K562 (cell line): ENCODE measurements around the gene SSTR5. TPM values are rescaled to one million over a fixed set of nuclear protein-coding genes. Genes with fewer than 3 reads are reported as not detected.

Source experiments
- ATAC-seq: fragments of 200-7000 bp; cut with Tn5 transposase; 3 replicates; pipeline ENCODE4 v1.9.1; 2020; ENCODE audit warnings: moderate library complexity
- BruUV-seq: library from RNA; stranded (reverse); fragments of 400-500 nt; replicated peaks from 2 replicates; lab custom pipeline; 2021; lab: Mats Ljungman, UMichigan
- CTCF ChIA-PET: fragments of 300-600 bp; formaldehyde crosslinking; extraction: SDS; loops from one replicate; lab custom pipeline; 2021; ENCODE audit warnings: low intra/inter-chr PET ratio; lab: Yijun Ruan, JAX
- POLR2A ChIA-PET: fragments of 300-600, 350-650 bp; sonication (Branson Sonifier 250); formaldehyde crosslinking; extraction: SDS; loops from one replicate; lab custom pipeline; 2021; ENCODE audit warnings: antibody characterized with exemption, inconsistent platforms; lab: Yijun Ruan, JAX
- DNase-seq, 4 experiments: peaks; one replicate each; pipeline versions ENCODE4 v3.0.0 to v3.0.0-alpha.2; 2011 to 2018; ENCODE audit warnings: low spot score in 3 of 4, mixed read lengths in 3 of 4; ENCODE audit errors: extremely low read depth in 1 of 4
- FAIRE-seq: peaks from 2 replicates; lab custom pipeline; 2011; peaks lifted over from hg19 to GRCh38; lab: Jason Lieb, UNC
- H2AFZ ChIP-seq: 2 replicates; pipeline ENCODE4 v1.6.0; 2011; ENCODE audit warnings: low read depth, low read length, control low read depth, inconsistent platforms
- H3K27ac ChIP-seq: fragments of 200-600 bp; 3 replicates; pipeline ENCODE4 v1.8.0; 2011; ENCODE audit warnings: low read depth, mild to moderate bottlenecking, control low read depth, inconsistent platforms, low read length, moderate library complexity, mixed read lengths; ENCODE audit errors: extremely low read depth
- H3K27me3 ChIP-seq, 2 experiments: fragments of 300-600 bp in 1 of 2; 2 replicates in 1 of 2; 3 replicates in 1 of 2; pipeline versions ENCODE4 v1.6.0 to v1.8.0; 2011; ENCODE audit warnings: inconsistent platforms in 2 of 2, low read length in 2 of 2, mild to moderate bottlenecking in 1 of 2, mixed read lengths in 1 of 2, moderate library complexity in 1 of 2; ENCODE audit not compliant: control insufficient read depth in 2 of 2, insufficient read depth in 2 of 2
- H3K36me3 ChIP-seq: fragments of 300-600 bp; 3 replicates; pipeline ENCODE4 v1.8.0; 2011; ENCODE audit warnings: mild to moderate bottlenecking, low read length, inconsistent platforms; ENCODE audit not compliant: control insufficient read depth, insufficient read depth
- H3K4me1 ChIP-seq, 2 experiments: fragments of 200-600 bp in 1 of 2; replicated peaks in 1 of 2; 2 replicates in 1 of 2; 3 replicates in 1 of 2; pipeline versions ENCODE4 v1.5.1 to v1.8.0; 2011; ENCODE audit warnings: inconsistent platforms in 2 of 2, low read length in 2 of 2, mild to moderate bottlenecking in 1 of 2, mixed read lengths in 1 of 2, moderate library complexity in 1 of 2; ENCODE audit not compliant: control insufficient read depth in 2 of 2, insufficient read depth in 2 of 2
- H3K4me2 ChIP-seq: 2 replicates; pipeline ENCODE4 v1.6.1; 2011; ENCODE audit warnings: low read length, control low read depth, inconsistent platforms, mixed read lengths; ENCODE audit not compliant: insufficient read depth
- H3K4me3 ChIP-seq: fragments of 200-600 bp; sonication (generic), shearing (Covaris generic); 2 replicates; pipeline ENCODE4 v1.5.1; 2016; ENCODE audit warnings: control low read depth, inconsistent platforms
- H3K79me2 ChIP-seq: fragments of 200-600 bp; 3 replicates; pipeline ENCODE4 v1.8.0; 2011; ENCODE audit warnings: low read length, inconsistent platforms; ENCODE audit not compliant: control insufficient read depth, insufficient read depth
- H3K9ac ChIP-seq, 2 experiments: 2 replicates each; pipeline versions ENCODE4 v1.6.0 to v1.6.1; 2011; ENCODE audit warnings: low read depth in 2 of 2, low read length in 2 of 2, control low read depth in 1 of 2, inconsistent platforms in 1 of 2, mild to moderate bottlenecking in 1 of 2, mixed read lengths in 1 of 2; ENCODE audit not compliant: insufficient read depth in 1 of 2
- H3K9me1 ChIP-seq: one replicate; pipeline ENCODE4 v1.6.0; 2011; ENCODE audit warnings: inconsistent platforms, mild to moderate bottlenecking, low read length, moderate library complexity; ENCODE audit not compliant: control insufficient read depth, insufficient read depth
- H3K9me3 ChIP-seq: replicated peaks from 2 replicates; pipeline ENCODE4 v1.5.1; 2011; ENCODE audit warnings: low read depth, low read length, inconsistent platforms; ENCODE audit not compliant: control insufficient read depth, insufficient read depth
- H4K20me1 ChIP-seq: replicated peaks from 2 replicates; pipeline ENCODE4 v1.6.1; 2011; ENCODE audit warnings: low read length, inconsistent platforms, mixed read lengths; ENCODE audit not compliant: control insufficient read depth, insufficient read depth
- CHD2 ChIP-seq: IDR thresholded peaks from 2 replicates; pipeline ENCODE4 v1.6.1; 2011; ENCODE audit warnings: low read depth, low read length
- EZH2 ChIP-seq: IDR thresholded peaks from 2 replicates; pipeline ENCODE4 v1.6.1; 2012; ENCODE audit warnings: low read depth, mild to moderate bottlenecking, inconsistent platforms, low read length, borderline replicate concordance
- HOXB6 ChIP-seq: fragments of 250-450 bp; sonication (Bioruptor Pico); IDR thresholded peaks from 2 replicates; pipeline ENCODE4 v1.5.1; 2022; ENCODE audit warnings: mild to moderate bottlenecking, borderline replicate concordance
- JUNB ChIP-seq: fragments of 450-650 bp; formaldehyde crosslinking; conservative IDR thresholded peaks from 2 replicates; pipeline ENCODE4 v1.4.0; 2020; ENCODE audit warnings: mild to moderate bottlenecking
- NFRKB ChIP-seq: fragments of 450-650 bp; IDR thresholded peaks from 2 replicates; pipeline ENCODE4 v1.6.1; 2016; ENCODE audit warnings: low read depth
- PTRF ChIP-seq: fragments of 450-650 bp; IDR thresholded peaks from 2 replicates; pipeline ENCODE4 v1.6.1; 2016; ENCODE audit warnings: mild to moderate bottlenecking, missing genetic modification characterization, missing compliant biosample characterization
- RBM39 ChIP-seq: fragments of 200-400 bp; formaldehyde crosslinking; optimal IDR thresholded peaks from 2 replicates; pipeline ENCODE3; 2018; ENCODE audit warnings: low read depth, low read length
- SETDB1 ChIP-seq: IDR thresholded peaks from one replicate; pipeline ENCODE4 v1.6.1; 2012; ENCODE audit warnings: low read length, control low read depth, inconsistent platforms
- TFAP4 ChIP-seq: sonication (generic); formaldehyde crosslinking; IDR thresholded peaks from 2 replicates; pipeline ENCODE4 v1.8.0; 2022; ENCODE audit warnings: missing genetic modification reagents, mild to moderate bottlenecking, moderate library complexity, borderline replicate concordance
- ZNF146 ChIP-seq: IDR thresholded peaks from one replicate; pipeline ENCODE4 v1.6.1; 2018; ENCODE audit warnings: missing compliant biosample characterization; ENCODE audit not compliant: unreplicated experiment
- ZNF175 ChIP-seq: fragments of 200-800 bp; sonication (Bioruptor generic); IDR thresholded peaks from 2 replicates; pipeline ENCODE4 v1.6.1; 2016; ENCODE audit warnings: low read depth, mild to moderate bottlenecking, missing genetic modification characterization, missing compliant biosample characterization
- WGBS: fragments of 100-300 bp; shearing (Covaris generic); methylation state at CpG from one replicate; pipeline ENCODE4 v1.1.6; 2016; ENCODE audit warnings: low coverage, mixed read lengths; ENCODE audit not compliant: insufficient coverage; ENCODE audit errors: missing lambda C conversion rate; 5-methylcytosine and 5-hydroxymethylcytosine counted together
- in situ Hi-C: fragments of 300-500 bp; cut with MboI; formaldehyde crosslinking; loops from 4 replicates; pipeline ENCODE4 v1.15.0; 2018; ENCODE audit warnings: inconsistent platforms, mixed read lengths
- intact Hi-C: fragments of 100-400 bp; cut with micrococcal nuclease; formaldehyde crosslinking; loops from 2 replicates; pipeline ENCODE4 v1.14.2; 2022
- polyA plus RNA-seq, 8 experiments: library from polyadenylated mRNA; depleted of rRNA in 4 of 8; stranded (reverse) in 5 of 8; unstranded in 3 of 8; fragments of >200 nt; fragmentation: Nextera tagmentation in 2 of 8; fragmentation: Illumina TruSeq in 1 of 8; extraction: Ambion mirVana in 2 of 8; extraction: Trizol in 1 of 8; gene quantifications; 2 replicates each; pipeline versions ENCODE4 v1.2.1 to v1.2.3, GENCODE V29; 2011 to 2014; ENCODE audit warnings: inconsistent platforms in 1 of 8, missing spikeins in 1 of 8
- total RNA-seq, 7 experiments: library from RNA; depleted of rRNA in 6 of 7; stranded (reverse); fragments of >200 nt in 6 of 7; fragmentation: Illumina TruSeq in 2 of 7; extraction: Trizol in 2 of 7; gene quantifications; 2 replicates each; pipeline versions ENCODE4 v1.2.1 to v1.2.3, GENCODE V29; 2011 to 2021; ENCODE audit warnings: low replicate concordance in 1 of 7
- TF ChIP-seq, protein P1 (sequence below): fragments of 250-450 bp; sonication (Bioruptor Pico); IDR thresholded peaks from 2 replicates; pipeline ENCODE4 v1.8.0; 2021; ENCODE audit warnings: moderate library complexity, mild to moderate bottlenecking, inconsistent platforms

The SSTR5 gene
- total and polyA plus RNA-seq, 9 of the 15 experiments (the other 6 are each of a cell fraction or from before 2014, with no cell fraction given), result not detected

- no peaks in the 10 kb centered on the region for H3K36me3 ChIP-seq
- TF ChIP-seq JUNB (CRISPR knock-in tag), result no peak
- no peak for TF ChIP-seq ZNF175 (CRISPR knock-in tag)
- no peak for TF ChIP-seq RBM39
- TF ChIP-seq CHD2, result no peak
- TF ChIP-seq EZH2, result no peak
- no peak for TF ChIP-seq TFAP4 (CRISPR knock-in tag)
- TF ChIP-seq, protein P1, sequence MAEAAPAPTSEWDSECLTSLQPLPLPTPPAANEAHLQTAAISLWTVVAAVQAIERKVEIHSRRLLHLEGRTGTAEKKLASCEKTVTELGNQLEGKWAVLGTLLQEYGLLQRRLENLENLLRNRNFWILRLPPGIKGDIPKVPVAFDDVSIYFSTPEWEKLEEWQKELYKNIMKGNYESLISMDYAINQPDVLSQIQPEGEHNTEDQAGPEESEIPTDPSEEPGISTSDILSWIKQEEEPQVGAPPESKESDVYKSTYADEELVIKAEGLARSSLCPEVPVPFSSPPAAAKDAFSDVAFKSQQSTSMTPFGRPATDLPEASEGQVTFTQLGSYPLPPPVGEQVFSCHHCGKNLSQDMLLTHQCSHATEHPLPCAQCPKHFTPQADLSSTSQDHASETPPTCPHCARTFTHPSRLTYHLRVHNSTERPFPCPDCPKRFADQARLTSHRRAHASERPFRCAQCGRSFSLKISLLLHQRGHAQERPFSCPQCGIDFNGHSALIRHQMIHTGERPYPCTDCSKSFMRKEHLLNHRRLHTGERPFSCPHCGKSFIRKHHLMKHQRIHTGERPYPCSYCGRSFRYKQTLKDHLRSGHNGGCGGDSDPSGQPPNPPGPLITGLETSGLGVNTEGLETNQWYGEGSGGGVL (CRISPR knock-in tag), result no peak
- TF ChIP-seq NFRKB, result no peak
- no peak for TF ChIP-seq PTRF
- TF ChIP-seq HOXB6, result no peak
- TF ChIP-seq ZNF146, result no peak
- TF ChIP-seq SETDB1, result no peak
- TF ChIP-seq, all 486 proteins: peak for 0
- FAIRE-seq, result no peak
- Histone ChIP-seq H3K27ac (no peak overlapping the region), H2AFZ (no peak overlapping the region), H3K79me2 (no peaks in the 10 kb centered on the region), H3K4me2 (no peak overlapping the region), H3K27me3 (peaks cover 38 to 69% of the 10 kb centered on the region in 2 experiments), H4K20me1 (peaks cover 32% of the 10 kb centered on the region), H3K9ac (no peak overlapping the region), H3K4me3 (no peak overlapping the region), H3K9me3 (no peaks in the 10 kb centered on the region), H3K9me1 (peaks cover 3% of the 10 kb centered on the region), H3K4me1 (peaks cover 0 to 65% of the 10 kb centered on the region in 2 experiments; a peak in 2 of 5 replicates)
- 6% methylated on average over 8 of the region's 12 CpGs for WGBS
- intact Hi-C loops (loop anchor here (2.0 kb wide), 1 partner anchor 87 kb away; no protein-coding TSS in a partner anchor), in situ Hi-C loops (no loop called here)
- no TSS peak for BruUV-seq
- POLR2A ChIA-PET, result no interaction called here
- DNase-seq, result no peak
- CTCF ChIA-PET, result interaction anchor here (4.3 kb wide), 1 partner anchor 87 kb away, joined by 38 read pairs; no protein-coding TSS in a partner anchor
- ATAC-seq, result no peak
Observed at GRCh38 chr16:1107731-1108130, 35.2 kb downstream of the SSTR5 start.
